Lower leg skin (tissue), 3 donors: Measurements from ENCODE around the gene CHEK1.

Experiments
- CTCF ChIP-seq, 3 donors: fragments of 450-650 bp; IDR thresholded peaks; one replicate each; pipeline ENCODE4 v1.5.1; 2016; ENCODE audit warnings: antibody characterized with exemption in 3 of 3, mild to moderate bottlenecking in 3 of 3, moderate library complexity in 2 of 3
- POLR2A ChIP-seq, 2 donors: fragments of 450-650 bp; IDR thresholded peaks; one replicate each; pipeline ENCODE4 v1.6.1; 2016 to 2017; ENCODE audit warnings: antibody characterized with exemption in 2 of 2, mild to moderate bottlenecking in 1 of 2, moderate library complexity in 1 of 2

GRCh38 chr11:125667151-125667550, 42.2 kb downstream of the CHEK1 start:
- TF ChIP-seq POLR2A (IDR thresholded peaks at IDR 0.05): no peak
- no peak for TF ChIP-seq CTCF (IDR thresholded peaks at IDR 0.05)
